ENCODE data around the gene TRIO.

GRCh38 chr5:14487897-14488570 is 344.9 kb downstream of the TRIO start:
- TF ChIP-seq CTCF (IDR thresholded peaks at IDR 0.05; ENCODE audit: low read depth, low read length, poor library complexity, severe bottlenecking) (no peak), EZH2phosphoT487 (IDR thresholded peaks at IDR 0.05; ENCODE audit: borderline replicate concordance, low read length) (no peak)
